Trophoblast cell (in vitro differentiated cells and primary cell): ENCODE measurements around the gene IL6ST.
A peak's percentile ranks its signal among the peaks of the same experiment; 100 is the strongest.

Source experiments
- DNase-seq, 2 donors: peaks; one replicate each; pipeline ENCODE4 v3.0.0-alpha.2; 2016
- H2AFZ ChIP-seq: 2 replicates; pipeline ENCODE4 v1.6.1; 2013; ENCODE audit warnings: low read length, moderate library complexity, mild to moderate bottlenecking; ENCODE audit not compliant: insufficient read depth, poor library complexity
- H2AK5ac ChIP-seq: 2 replicates; pipeline ENCODE4 v1.6.1; 2013; ENCODE audit warnings: mild to moderate bottlenecking, low read length
- H2BK120ac ChIP-seq: 2 replicates; pipeline ENCODE4 v1.6.1; 2013; ENCODE audit warnings: low read length, mild to moderate bottlenecking, moderate library complexity; ENCODE audit not compliant: insufficient read depth, poor library complexity
- H2BK12ac ChIP-seq: 2 replicates; pipeline ENCODE4 v1.6.1; 2013; ENCODE audit warnings: mild to moderate bottlenecking, low read length, moderate library complexity
- H2BK5ac ChIP-seq: 2 replicates; pipeline ENCODE4 v1.6.1; 2013; ENCODE audit warnings: low read length, low read depth, moderate library complexity, mild to moderate bottlenecking; ENCODE audit not compliant: poor library complexity
- H3K14ac ChIP-seq: 2 replicates; pipeline ENCODE4 v1.6.1; 2013; ENCODE audit warnings: mild to moderate bottlenecking, low read length
- H3K18ac ChIP-seq: 2 replicates; pipeline ENCODE4 v1.6.1; 2013; ENCODE audit warnings: mild to moderate bottlenecking, low read length
- H3K23ac ChIP-seq: 2 replicates; pipeline ENCODE4 v1.6.1; 2013; ENCODE audit warnings: low read length
- H3K27ac ChIP-seq: 2 replicates; pipeline ENCODE4 v1.5.1; 2013; ENCODE audit warnings: low read depth, mild to moderate bottlenecking, inconsistent platforms, low read length, moderate library complexity
- H3K27me3 ChIP-seq: 2 replicates; pipeline ENCODE4 v1.6.1; 2013; ENCODE audit warnings: inconsistent platforms, mild to moderate bottlenecking, low read length, moderate library complexity; ENCODE audit not compliant: insufficient read depth
- H3K36me3 ChIP-seq, 2 experiments: 1 replicate in 1 of 2; 2 replicates in 1 of 2; pipeline ENCODE4 v1.6.1; 2013; ENCODE audit warnings: low read length in 2 of 2, mild to moderate bottlenecking in 2 of 2, moderate library complexity in 1 of 2; ENCODE audit not compliant: insufficient read depth in 2 of 2, control insufficient read depth in 1 of 2
- H3K4ac ChIP-seq: 2 replicates; pipeline ENCODE4 v1.6.1; 2013; ENCODE audit warnings: low read depth, mild to moderate bottlenecking, low read length, moderate library complexity
- H3K4me1 ChIP-seq, 2 experiments: 1 replicate in 1 of 2; 2 replicates in 1 of 2; pipeline ENCODE4 v1.6.1; 2013; ENCODE audit warnings: low read length in 2 of 2, mild to moderate bottlenecking in 2 of 2, moderate library complexity in 1 of 2; ENCODE audit not compliant: insufficient read depth in 2 of 2, control insufficient read depth in 1 of 2
- H3K4me2 ChIP-seq: 2 replicates; pipeline ENCODE4 v1.6.1; 2013; ENCODE audit warnings: inconsistent platforms, mild to moderate bottlenecking, low read length, moderate library complexity
- H3K4me3 ChIP-seq: 2 replicates; pipeline ENCODE4 v1.5.1; 2013; ENCODE audit warnings: mild to moderate bottlenecking, low read depth, low read length, inconsistent platforms
- H3K79me1 ChIP-seq: one replicate; pipeline ENCODE4 v1.6.1; 2013; ENCODE audit warnings: low read length
- H3K79me2 ChIP-seq: 2 replicates; pipeline ENCODE4 v1.6.1; 2013; ENCODE audit warnings: low read length, mild to moderate bottlenecking; ENCODE audit not compliant: control insufficient read depth, insufficient read depth, poor library complexity
- H3K9ac ChIP-seq: 2 replicates; pipeline ENCODE4 v1.6.1; 2013; ENCODE audit warnings: mild to moderate bottlenecking, low read length
- H3K9me3 ChIP-seq: 2 replicates; pipeline ENCODE4 v1.6.1; 2013; ENCODE audit warnings: low read depth, mild to moderate bottlenecking, control low read depth, inconsistent platforms, low read length; ENCODE audit not compliant: insufficient read depth
- H4K12ac ChIP-seq: 2 replicates; pipeline ENCODE4 v1.6.1; 2013; ENCODE audit warnings: low read depth, mild to moderate bottlenecking, low read length, moderate library complexity
- H4K8ac ChIP-seq: 2 replicates; pipeline ENCODE4 v1.6.1; 2013; ENCODE audit warnings: low read depth, mild to moderate bottlenecking, low read length, moderate library complexity
- H4K91ac ChIP-seq: one replicate; pipeline ENCODE4 v1.6.1; 2013; ENCODE audit warnings: low read depth, mild to moderate bottlenecking, low read length, moderate library complexity
- WGBS: extraction: QIAGEN DNeasy Blood & Tissue Kit; methylation state at CpG from one replicate; pipeline ENCODE4 v1.1.7; 2013; ENCODE audit warnings: missing lambda C conversion rate; ENCODE audit not compliant: insufficient read length, insufficient coverage; ENCODE audit errors: extremely low coverage; 5-methylcytosine and 5-hydroxymethylcytosine counted together

Gene IL6ST

GRCh38 chr5:55933377-55934114, 61.2 kb downstream of the IL6ST start:
- no peaks in the 10 kb centered on the region for H3K4me1 ChIP-seq
- H2AFZ ChIP-seq: no peak overlapping the region
- H3K14ac ChIP-seq: peak overlapping the region; percentile 36
- no peak overlapping the region for H3K4ac ChIP-seq
- peaks cover 5% of the 10 kb centered on the region for H3K79me1 ChIP-seq
- H3K9me3 ChIP-seq: no peaks in the 10 kb centered on the region
- H3K4me3 ChIP-seq: no peak overlapping the region
- no peak overlapping the region for H2BK12ac ChIP-seq
- H3K36me3 ChIP-seq: no peaks in the 10 kb centered on the region
- WGBS: no CpG with 5 or more reads among the region's 14 CpGs
- peak overlapping the region; percentile 3 for H3K27ac ChIP-seq
- no peak for DNase-seq
- no peak overlapping the region for H3K4me2 ChIP-seq
- H2AK5ac ChIP-seq: no peak overlapping the region
- H4K91ac ChIP-seq: peak overlapping the region; percentile 60
- H4K12ac ChIP-seq: no peak overlapping the region
- peak overlapping the region; percentile 39 for H2BK120ac ChIP-seq
- H3K18ac ChIP-seq: no peak overlapping the region
- peak overlapping the region; percentile 28 for H2BK5ac ChIP-seq
- H3K27me3 ChIP-seq: no peaks in the 10 kb centered on the region
- no peak overlapping the region for H3K9ac ChIP-seq
- no peak overlapping the region for H4K8ac ChIP-seq
- H3K23ac ChIP-seq: no peak overlapping the region
- H3K79me2 ChIP-seq: no peaks in the 10 kb centered on the region

- Histone ChIP-seq H2AFZ (no peak overlapping the region), H4K12ac (no peak overlapping the region), H3K4me1 (peaks cover 1 to 2% of the 10 kb centered on the region in 2 experiments), H3K79me1 (peaks cover 6% of the 10 kb centered on the region), H2BK5ac (no peak overlapping the region), H3K9me3 (no peaks in the 10 kb centered on the region), H2BK12ac (no peak overlapping the region), H3K36me3 (no peaks in the 10 kb centered on the region), H3K18ac (no peak overlapping the region), H3K23ac (no peak overlapping the region), H4K8ac (no peak overlapping the region), H3K14ac (peak overlapping the region; percentile 62), H2AK5ac (no peak overlapping the region), H3K27me3 (no peaks in the 10 kb centered on the region), H3K4me2 (no peak overlapping the region), H3K27ac (no peak overlapping the region), H3K4me3 (no peak overlapping the region), H4K91ac (peak overlapping the region; percentile 32), H3K4ac (no peak overlapping the region), H3K9ac (no peak overlapping the region), H3K79me2 (no peaks in the 10 kb centered on the region), H2BK120ac (no peak overlapping the region)
- no CpG with 5 or more reads among the region's 4 CpGs for WGBS
- no peak for DNase-seq
Measured at GRCh38 chr5:55932700-55933099, 62.1 kb downstream of the IL6ST start.

- H4K12ac ChIP-seq: no peak overlapping the region
- H3K27me3 ChIP-seq: no peaks in the 10 kb centered on the region
- H3K27ac ChIP-seq: peak overlapping the region; percentile 28
- H3K79me1 ChIP-seq: peaks cover 18% of the 10 kb centered on the region
- H3K4ac ChIP-seq: no peak overlapping the region
- H2AFZ ChIP-seq: no peak overlapping the region
- H4K8ac ChIP-seq: peak overlapping the region; percentile 30
- no peak overlapping the region for H2AK5ac ChIP-seq
- H3K4me2 ChIP-seq: no peak overlapping the region
- H3K23ac ChIP-seq: no peak overlapping the region
- H3K4me3 ChIP-seq: no peak overlapping the region
- H3K79me2 ChIP-seq: no peaks in the 10 kb centered on the region
- peaks cover 2 to 4% of the 10 kb centered on the region in 2 experiments for H3K4me1 ChIP-seq
- no CpG with 5 or more reads among the region's 12 CpGs for WGBS
- H3K18ac ChIP-seq: no peak overlapping the region
- H3K36me3 ChIP-seq: no peaks in the 10 kb centered on the region
- peak overlapping the region; percentile 79 for H4K91ac ChIP-seq
- H2BK120ac ChIP-seq: peak overlapping the region; percentile 64
- H2BK12ac ChIP-seq: peak overlapping the region; percentile 11
- H3K9ac ChIP-seq: no peak overlapping the region
- peak; percentile 56 to 67 for DNase-seq
- no peaks in the 10 kb centered on the region for H3K9me3 ChIP-seq
- no peak overlapping the region for H2BK5ac ChIP-seq
- H3K14ac ChIP-seq: peak overlapping the region; percentile 16
Measured at GRCh38 chr5:55929020-55929799, 65.6 kb downstream of the IL6ST start.

- H4K12ac ChIP-seq: no peak overlapping the region
- H2AFZ ChIP-seq: no peak overlapping the region
- peaks cover 17% of the 10 kb centered on the region for H3K79me1 ChIP-seq
- H3K14ac ChIP-seq: peak overlapping the region; percentile 39
- peak overlapping the region; percentile 63 for H3K27ac ChIP-seq
- H3K9me3 ChIP-seq: no peaks in the 10 kb centered on the region
- DNase-seq: peak; percentile 99 to 100
- H3K23ac ChIP-seq: no peak overlapping the region
- no peak overlapping the region for H3K4me3 ChIP-seq
- H3K9ac ChIP-seq: no peak overlapping the region
- H2BK12ac ChIP-seq: no peak overlapping the region
- WGBS: no CpG with 5 or more reads among the region's 12 CpGs
- no peak overlapping the region for H3K4me2 ChIP-seq
- no peak overlapping the region for H2AK5ac ChIP-seq
- H3K27me3 ChIP-seq: no peaks in the 10 kb centered on the region
- H3K36me3 ChIP-seq: no peaks in the 10 kb centered on the region
- no peak overlapping the region for H3K4ac ChIP-seq
- H2BK5ac ChIP-seq: peak overlapping the region; percentile 59
- H2BK120ac ChIP-seq: peak overlapping the region; percentile 68
- H4K8ac ChIP-seq: no peak overlapping the region
- H3K18ac ChIP-seq: no peak overlapping the region
- no peaks in the 10 kb centered on the region for H3K79me2 ChIP-seq
- peaks cover 2 to 4% of the 10 kb centered on the region in 2 experiments for H3K4me1 ChIP-seq
- H4K91ac ChIP-seq: peak overlapping the region; percentile 72
Measured at GRCh38 chr5:55927861-55928655, 66.7 kb downstream of the IL6ST start.
